HG02678 (cell line): ENCODE results near the gene STT3B.
"Not testable (repeated sequence)": the region's sequence is repeated elsewhere in the genome, so short reads cannot be mapped to it uniquely, and the experiment has no call there.

Experiments used
- ATAC-seq: cut with Tn5 transposase; IDR thresholded peaks from one replicate; pipeline ENCODE4 v1.9.1; 2021; ENCODE audit warnings: mild to moderate bottlenecking, moderate library complexity; ENCODE audit not compliant: unreplicated experiment

Gene STT3B

GRCh38 chr3:31532587-31533168 lies at the start of gene STT3B:
Gene STT3B, plus strand, starts transcription at chr3:31532925. Its CDS starts 74 bp downstream, at chr3:31532999.
- ATAC-seq, result peak; percentile 52

GRCh38 chr3:31483776-31484175 lies 48.9 kb upstream of the STT3B start:
- no peak for ATAC-seq

- ATAC-seq, result no peak
Observed at GRCh38 chr3:31485196-31485595, 47.5 kb upstream of the STT3B start.

GRCh38 chr3:31486865-31487533 lies 45.7 kb upstream of the STT3B start:
- ATAC-seq, result no peak

- no peak for ATAC-seq
Observed at GRCh38 chr3:31488475-31489017, 44.2 kb upstream of the STT3B start.

- no peak for ATAC-seq
Observed at GRCh38 chr3:31490502-31490901, 42.2 kb upstream of the STT3B start.

GRCh38 chr3:31491660-31492059 lies 41.1 kb upstream of the STT3B start:
- ATAC-seq, result no peak

- no peak for ATAC-seq
Observed at GRCh38 chr3:31493149-31493548, 39.6 kb upstream of the STT3B start.

- ATAC-seq, result no peak
Observed at GRCh38 chr3:31495971-31496665, 36.6 kb upstream of the STT3B start.

GRCh38 chr3:31498791-31499190 lies 33.9 kb upstream of the STT3B start:
- no peak for ATAC-seq

GRCh38 chr3:31499281-31499680 lies 33.4 kb upstream of the STT3B start:
- no peak for ATAC-seq

- no peak for ATAC-seq
Observed at GRCh38 chr3:31502803-31503221, 29.9 kb upstream of the STT3B start.

- ATAC-seq, result no peak
Observed at GRCh38 chr3:31503456-31503855, 29.3 kb upstream of the STT3B start.

GRCh38 chr3:31504230-31504629 lies 28.5 kb upstream of the STT3B start:
- no peak for ATAC-seq

GRCh38 chr3:31505371-31506048 lies 27.2 kb upstream of the STT3B start:
- ATAC-seq, result no peak

GRCh38 chr3:31506515-31506914 lies 26.2 kb upstream of the STT3B start:
- ATAC-seq, result not testable (repeated sequence)

- ATAC-seq, result no peak
Observed at GRCh38 chr3:31508452-31509146, 24.1 kb upstream of the STT3B start.

- ATAC-seq, result no peak
Observed at GRCh38 chr3:31509147-31509728, 23.5 kb upstream of the STT3B start.

GRCh38 chr3:31514570-31514969 lies 18.2 kb upstream of the STT3B start:
- ATAC-seq, result no peak
